ENCODE measurements around the gene FAF1.

DNA sequence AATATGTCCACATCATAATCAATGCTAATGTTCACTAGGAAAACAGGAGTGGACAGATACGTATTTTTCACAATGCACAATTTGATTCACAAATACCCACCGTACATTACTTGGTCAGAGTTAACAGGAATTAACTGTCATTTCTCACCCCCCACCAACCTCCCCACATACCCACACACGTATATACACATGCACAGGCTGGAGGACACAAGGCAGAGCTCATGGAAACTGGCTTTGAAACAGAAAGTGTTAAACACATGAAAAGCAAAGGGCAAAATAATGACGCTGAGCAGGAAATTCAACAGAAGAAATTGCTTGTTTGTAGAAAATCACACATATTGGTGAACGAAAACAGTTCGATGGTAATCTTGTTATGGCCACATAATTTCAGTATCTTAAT is 348.4 kb downstream of the FAF1 start:
- TF ChIP-seq POLR2A (IDR thresholded peaks at IDR 0.05) = no peak
- TF ChIP-seq, protein P1, sequence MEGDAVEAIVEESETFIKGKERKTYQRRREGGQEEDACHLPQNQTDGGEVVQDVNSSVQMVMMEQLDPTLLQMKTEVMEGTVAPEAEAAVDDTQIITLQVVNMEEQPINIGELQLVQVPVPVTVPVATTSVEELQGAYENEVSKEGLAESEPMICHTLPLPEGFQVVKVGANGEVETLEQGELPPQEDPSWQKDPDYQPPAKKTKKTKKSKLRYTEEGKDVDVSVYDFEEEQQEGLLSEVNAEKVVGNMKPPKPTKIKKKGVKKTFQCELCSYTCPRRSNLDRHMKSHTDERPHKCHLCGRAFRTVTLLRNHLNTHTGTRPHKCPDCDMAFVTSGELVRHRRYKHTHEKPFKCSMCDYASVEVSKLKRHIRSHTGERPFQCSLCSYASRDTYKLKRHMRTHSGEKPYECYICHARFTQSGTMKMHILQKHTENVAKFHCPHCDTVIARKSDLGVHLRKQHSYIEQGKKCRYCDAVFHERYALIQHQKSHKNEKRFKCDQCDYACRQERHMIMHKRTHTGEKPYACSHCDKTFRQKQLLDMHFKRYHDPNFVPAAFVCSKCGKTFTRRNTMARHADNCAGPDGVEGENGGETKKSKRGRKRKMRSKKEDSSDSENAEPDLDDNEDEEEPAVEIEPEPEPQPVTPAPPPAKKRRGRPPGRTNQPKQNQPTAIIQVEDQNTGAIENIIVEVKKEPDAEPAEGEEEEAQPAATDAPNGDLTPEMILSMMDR (IDR thresholded peaks at IDR 0.05) = no peak
- TF ChIP-seq POLR2AphosphoS5 (IDR thresholded peaks at IDR 0.05) = no peak
- TF ChIP-seq EP300 (IDR thresholded peaks at IDR 0.05) = no peak
